Activated CD8-positive, alpha-beta memory T cell treated with anti-CD3 and anti-CD28 coated beads for 36 hours (primary cell): ENCODE results near the gene SPATA31C2. TPM values are rescaled to one million over a fixed set of nuclear protein-coding genes. Genes with fewer than 3 reads are reported as not detected.
"Not testable (repeated sequence)": the region's sequence is repeated elsewhere in the genome, so short reads cannot be mapped to it uniquely, and the experiment has no call there.

ENCODE experiments used
- CTCF ChIA-PET: fragments of 350-600 bp; sonication (Branson Sonifier 250); formaldehyde crosslinking; loops from one replicate; lab custom pipeline; 2021; ENCODE audit warnings: antibody characterized with exemption; lab: Charles Lee
- POLR2A ChIA-PET: fragments of 350-600 bp; sonication (Branson Sonifier 250); formaldehyde crosslinking; loops from one replicate; lab custom pipeline; 2021; ENCODE audit warnings: antibody characterized with exemption; lab: Charles Lee
- total RNA-seq, 2 experiments: library from RNA; stranded (reverse); gene quantifications; one replicate each; pipeline ENCODE4 v1.2.3, GENCODE V29; 2021

Gene SPATA31C2
- total RNA-seq, 2 experiments from 2014 or later: 0.04 TPM; not detected in 1

GRCh38 chr9:88133552-88133951, 4.7 kb downstream of the SPATA31C2 start:
- CTCF ChIA-PET, POLR2A ChIA-PET: not testable (repeated sequence)

- CTCF ChIA-PET, POLR2A ChIA-PET: not testable (repeated sequence)
Measured at GRCh38 chr9:88129556-88129955, 8.7 kb downstream of the SPATA31C2 start.

GRCh38 chr9:88127700-88128300, 10.5 kb downstream of the SPATA31C2 start:
- CTCF ChIA-PET, POLR2A ChIA-PET: not testable (repeated sequence)

- CTCF ChIA-PET, POLR2A ChIA-PET: not testable (repeated sequence)
Measured at GRCh38 chr9:88123413-88123812, 14.9 kb downstream of the SPATA31C2 start.

- CTCF ChIA-PET, POLR2A ChIA-PET: not testable (repeated sequence)
Measured at GRCh38 chr9:88118121-88118520, 20.2 kb downstream of the SPATA31C2 start.

GRCh38 chr9:88114968-88115612, 23.2 kb downstream of the SPATA31C2 start:
- CTCF ChIA-PET, POLR2A ChIA-PET: not testable (repeated sequence)

GRCh38 chr9:88114283-88114967, 23.9 kb downstream of the SPATA31C2 start:
- POLR2A ChIA-PET, CTCF ChIA-PET: not testable (repeated sequence)

GRCh38 chr9:88113156-88114130, 24.8 kb downstream of the SPATA31C2 start:
- CTCF ChIA-PET, POLR2A ChIA-PET: not testable (repeated sequence)

- CTCF ChIA-PET: no interaction called here
- POLR2A ChIA-PET: no interaction called here
Measured at GRCh38 chr9:88110026-88110425, 28.2 kb downstream of the SPATA31C2 start.

GRCh38 chr9:88108779-88109178, 29.5 kb downstream of the SPATA31C2 start:
- POLR2A ChIA-PET: no interaction called here
- CTCF ChIA-PET: no interaction called here

- ChIA-PET POLR2A (no interaction called here), CTCF (no interaction called here)
Measured at GRCh38 chr9:88106492-88106891, 31.8 kb downstream of the SPATA31C2 start.

- ChIA-PET CTCF (no interaction called here), POLR2A (no interaction called here)
Measured at GRCh38 chr9:88092797-88093331, 45.4 kb downstream of the SPATA31C2 start.

- ChIA-PET CTCF (no interaction called here), POLR2A (no interaction called here)
Measured at GRCh38 chr9:88090151-88090581, 48.1 kb downstream of the SPATA31C2 start.

GRCh38 chr9:88087906-88088305, 50.4 kb downstream of the SPATA31C2 start:
- CTCF ChIA-PET: no interaction called here
- POLR2A ChIA-PET: no interaction called here

GRCh38 chr9:88085476-88085875, 52.8 kb downstream of the SPATA31C2 start:
- CTCF ChIA-PET: no interaction called here

GRCh38 chr9:88084357-88085183, 53.7 kb downstream of the SPATA31C2 start:
- ChIA-PET CTCF (no interaction called here), POLR2A (no interaction called here)

More at GRCh38 chr9:88085476-88085875, 52.8 kb downstream of the SPATA31C2 start:
- POLR2A ChIA-PET: no interaction called here
